ENCODE data around the gene TFAM.

The TFAM gene

DNA sequence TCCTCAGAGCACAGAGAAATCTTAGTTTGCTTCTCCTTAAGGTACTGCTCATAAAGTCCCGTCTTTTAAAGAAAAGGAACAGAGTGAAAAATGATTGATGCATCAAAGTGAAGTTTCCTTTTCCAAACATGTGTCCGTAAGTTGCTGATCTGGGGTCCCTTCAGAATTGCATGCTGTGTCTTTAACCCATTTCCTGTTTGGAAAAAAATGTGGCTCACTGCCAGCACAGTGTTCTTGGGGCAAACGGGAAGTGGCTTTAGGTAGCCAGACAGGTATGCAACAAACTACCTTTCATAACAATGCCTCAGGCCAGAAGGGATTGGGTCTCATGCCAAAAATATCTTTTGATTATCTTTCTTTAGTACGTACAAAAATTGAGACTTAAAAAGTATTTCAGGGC, 50.9 kb downstream of the TFAM start:
- DNase-seq: no peak

- DNase-seq: no peak
Measured at GRCh38 chr10:58438340-58438871, 53.2 kb downstream of the TFAM start.

DNA sequence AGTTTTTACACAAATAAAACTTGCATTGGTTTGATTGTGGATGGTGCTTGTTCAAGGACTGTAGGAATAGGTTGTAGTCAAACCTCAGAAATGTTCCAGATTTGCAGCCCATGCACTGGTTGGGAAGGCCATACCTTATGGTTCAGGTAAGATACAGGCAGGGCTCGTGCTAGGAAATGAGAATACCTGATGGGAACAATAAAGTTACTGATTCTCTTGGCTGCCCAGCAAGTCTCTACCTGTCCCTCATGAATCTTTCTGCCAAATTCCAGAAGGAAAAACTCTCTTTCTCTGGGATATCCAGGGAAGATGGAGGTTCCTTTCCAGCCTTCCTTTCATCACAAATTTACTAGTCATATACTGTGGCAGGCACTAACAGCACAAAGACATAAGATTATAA, 53.8 kb downstream of the TFAM start:
- DNase-seq: no peak

DNA sequence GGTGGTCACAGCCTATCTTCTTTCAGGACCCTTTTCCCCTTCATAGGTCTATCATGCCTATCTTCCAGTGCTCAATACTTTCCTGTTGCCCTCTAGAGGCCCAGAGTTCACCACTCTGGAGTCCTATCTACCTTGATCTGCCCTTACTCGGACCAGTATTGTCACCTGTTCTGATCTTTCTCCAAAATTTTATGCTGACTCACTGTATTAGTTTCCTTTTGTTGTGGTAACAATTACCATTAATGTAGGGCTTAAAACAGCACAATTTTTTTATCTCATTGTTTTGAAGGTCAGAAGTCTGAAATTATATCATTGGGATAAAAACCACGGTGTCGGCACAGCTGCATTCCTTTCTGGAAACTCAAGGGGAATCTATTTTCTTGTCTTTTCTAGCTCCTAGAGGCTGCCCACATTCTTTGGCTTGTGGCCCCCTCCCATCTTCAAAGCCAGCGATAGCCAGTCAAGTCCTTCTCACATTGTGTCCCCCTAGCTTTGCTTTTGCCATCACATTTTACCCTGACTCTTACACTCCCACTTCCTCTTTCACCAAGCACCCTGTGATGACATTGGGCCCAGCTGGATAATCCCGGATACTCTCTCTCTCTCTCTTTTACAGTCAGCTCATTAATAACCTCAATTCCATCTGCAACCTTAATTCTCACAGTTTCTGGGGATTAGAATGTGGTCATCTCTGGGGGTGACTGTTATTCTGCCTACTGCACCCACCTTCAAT, 54.6 kb downstream of the TFAM start:
- DNase-seq: peak; percentile 72

DNA sequence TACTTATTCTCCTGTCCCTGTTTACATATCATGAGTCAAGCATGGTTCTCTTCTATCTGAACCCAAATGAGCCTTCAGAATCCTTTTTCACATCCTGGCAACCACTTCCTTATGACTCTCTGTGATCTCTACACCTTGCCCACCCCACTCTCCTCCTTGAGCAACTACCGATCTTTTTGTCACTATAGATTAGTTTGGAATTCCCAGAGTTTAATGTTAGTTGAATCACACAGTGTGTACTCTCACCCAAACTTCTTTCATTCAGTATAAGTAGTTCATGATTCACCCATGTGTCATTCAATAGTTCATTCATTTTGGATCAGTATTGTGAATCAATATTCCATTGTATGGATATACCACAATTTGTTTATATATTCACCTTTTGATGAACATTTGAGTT, 55.3 kb downstream of the TFAM start:
- no peak for DNase-seq

GRCh38 chr10:58444321-58444720, 59.1 kb downstream of the TFAM start:
- DNase-seq: no peak

- DNase-seq: no peak
Measured at GRCh38 chr10:58444876-58445275, 59.7 kb downstream of the TFAM start.

DNA sequence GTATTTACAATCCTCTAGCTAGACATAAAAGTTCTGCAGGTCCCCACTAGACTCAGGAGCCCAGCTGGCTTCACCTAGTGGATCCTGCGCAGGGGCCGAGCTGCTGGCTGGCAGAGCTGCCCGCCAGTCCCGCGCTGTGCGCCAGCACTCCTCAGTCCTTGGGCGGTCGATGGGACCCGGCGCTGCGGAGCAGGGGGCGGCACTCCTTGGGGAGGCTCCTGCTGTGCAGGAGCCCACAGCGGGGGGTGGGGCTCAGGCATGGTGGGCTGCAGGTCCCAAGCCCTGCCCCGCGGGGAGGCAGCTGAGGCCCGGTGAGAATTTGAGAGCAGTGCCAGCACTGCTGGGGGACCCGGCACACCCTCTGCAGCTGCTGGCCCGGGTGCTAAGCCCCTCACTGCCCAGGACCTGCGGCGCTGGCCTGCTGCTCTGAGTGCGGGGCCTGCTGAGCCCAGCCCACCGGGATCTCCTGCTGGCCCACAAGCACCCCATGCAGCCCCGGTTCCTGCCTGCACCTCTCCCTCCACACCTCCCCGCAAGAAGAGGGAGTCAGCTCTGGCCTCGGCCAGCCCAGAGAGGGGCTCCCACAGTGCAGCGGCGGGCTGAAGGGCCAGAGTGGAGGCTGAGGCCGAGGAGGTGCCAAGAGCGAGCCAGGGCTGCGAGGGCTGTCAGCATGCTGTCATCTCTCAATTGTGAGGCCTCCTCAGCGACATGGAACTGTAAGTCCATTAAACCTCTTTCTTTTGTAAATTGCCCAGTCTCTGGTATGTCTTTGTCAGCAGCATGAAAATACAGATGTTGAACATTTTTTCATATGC, 63.1 kb downstream of the TFAM start:
- no peak for DNase-seq

All from MV-4-11 (cell line).